HG03460 (cell line): ENCODE measurements around the gene COX7A2.

ENCODE experiments used
- ATAC-seq: cut with Tn5 transposase; IDR thresholded peaks from one replicate; pipeline ENCODE4 v1.9.1; 2021; ENCODE audit not compliant: unreplicated experiment

The COX7A2 gene

GRCh38 chr6:75243333-75244062, at the start of gene COX7A2:
COX7A2 (minus strand) TSS chr6:75243801; CDS start chr6:75243734, 67 bp downstream.
- peak; percentile 94 for ATAC-seq

GRCh38 chr6:75292555-75292954, 49.0 kb upstream of the COX7A2 start:
- no peak for ATAC-seq

GRCh38 chr6:75291744-75292143, 48.1 kb upstream of the COX7A2 start:
- no peak for ATAC-seq

GRCh38 chr6:75291331-75291730, 47.7 kb upstream of the COX7A2 start:
- ATAC-seq, result no peak

GRCh38 chr6:75290136-75290945, 46.7 kb upstream of the COX7A2 start:
- no peak for ATAC-seq

- no peak for ATAC-seq
Observed at GRCh38 chr6:75288023-75288422, 44.4 kb upstream of the COX7A2 start.

GRCh38 chr6:75287424-75287823, 43.8 kb upstream of the COX7A2 start:
- no peak for ATAC-seq

- ATAC-seq, result no peak
Observed at GRCh38 chr6:75286955-75287354, 43.4 kb upstream of the COX7A2 start.

- ATAC-seq, result peak; percentile 5
Observed at GRCh38 chr6:75285283-75285639, 41.7 kb upstream of the COX7A2 start.

- ATAC-seq, result peak; percentile 91
Observed at GRCh38 chr6:75284632-75285282, 41.2 kb upstream of the COX7A2 start, which contains the start of gene TMEM30A. TMEM30A (minus strand) TSS chr6:75284792; CDS start chr6:75284638, 154 bp downstream.

- peak; percentile 19 for ATAC-seq
Observed at GRCh38 chr6:75283907-75284631, 40.5 kb upstream of the COX7A2 start.

- no peak for ATAC-seq
Observed at GRCh38 chr6:75282706-75283105, 39.1 kb upstream of the COX7A2 start.

- ATAC-seq, result peak; percentile 18
Observed at GRCh38 chr6:75281653-75282052, 38.1 kb upstream of the COX7A2 start.

- ATAC-seq, result no peak
Observed at GRCh38 chr6:75280131-75280855, 36.7 kb upstream of the COX7A2 start.

GRCh38 chr6:75279418-75279817, 35.8 kb upstream of the COX7A2 start:
- ATAC-seq, result no peak

- ATAC-seq, result no peak
Observed at GRCh38 chr6:75278474-75279077, 35.0 kb upstream of the COX7A2 start.

- ATAC-seq, result no peak
Observed at GRCh38 chr6:75275067-75275466, 31.5 kb upstream of the COX7A2 start.

- ATAC-seq, result no peak
Observed at GRCh38 chr6:75273009-75273408, 29.4 kb upstream of the COX7A2 start.

- no peak for ATAC-seq
Observed at GRCh38 chr6:75272145-75272840, 28.7 kb upstream of the COX7A2 start.
